H1 (cell line): Measurements from ENCODE around the gene MAGT1. TPM values are rescaled to one million over a fixed set of nuclear protein-coding genes. Genes with fewer than 3 reads are reported as not detected.

Source experiments
- CTCF ChIA-PET: fragments of 300-600 bp; sonication (Branson Sonifier 250); formaldehyde crosslinking; loops from one replicate; lab custom pipeline; 2021; ENCODE audit not compliant: partially characterized antibody; lab: Charles Lee
- POLR2A ChIA-PET: fragments of 300-600 bp; sonication (Branson Sonifier 250); formaldehyde crosslinking; loops from one replicate; lab custom pipeline; 2021; ENCODE audit warnings: inconsistent platforms; ENCODE audit not compliant: partially characterized antibody; lab: Charles Lee
- DNase-seq, 2 experiments: peaks; one replicate each; pipeline versions ENCODE4 v3.0.0 to v3.0.0-alpha.2; 2010 to 2022; ENCODE audit warnings: low spot score in 2 of 2, low read depth in 1 of 2, mixed read lengths in 1 of 2
- FAIRE-seq: peaks from 2 replicates; lab custom pipeline; 2011; peaks lifted over from hg19 to GRCh38; lab: Jason Lieb, UNC
- H2AFZ ChIP-seq: 2 replicates; pipeline ENCODE4 v1.8.1; 2012; ENCODE audit warnings: low read length, inconsistent platforms
- H2AK5ac ChIP-seq: 2 replicates; pipeline ENCODE4 v1.6.1; 2013; ENCODE audit warnings: low read depth, low read length
- H2BK120ac ChIP-seq: replicated peaks from 2 replicates; pipeline ENCODE3; 2013; ENCODE audit warnings: low read depth, low read length, inconsistent platforms
- H2BK12ac ChIP-seq: 2 replicates; pipeline ENCODE4 v1.6.1; 2013; ENCODE audit warnings: low read depth, low read length
- H2BK15ac ChIP-seq: 2 replicates; pipeline ENCODE4 v1.6.1; 2013; ENCODE audit warnings: low read length
- H2BK20ac ChIP-seq: 2 replicates; pipeline ENCODE4 v1.6.1; 2013; ENCODE audit warnings: low read length
- H2BK5ac ChIP-seq: 2 replicates; pipeline ENCODE4 v1.6.1; 2013; ENCODE audit warnings: low read depth, low read length
- H3K14ac ChIP-seq: 2 replicates; pipeline ENCODE4 v1.6.1; 2013; ENCODE audit warnings: inconsistent platforms; ENCODE audit not compliant: insufficient read length
- H3K18ac ChIP-seq: 2 replicates; pipeline ENCODE4 v1.6.1; 2013; ENCODE audit warnings: low read length; ENCODE audit errors: extremely low read depth
- H3K23ac ChIP-seq: 2 replicates; pipeline ENCODE4 v1.6.1; 2013; ENCODE audit warnings: inconsistent platforms; ENCODE audit not compliant: insufficient read length
- H3K23me2 ChIP-seq: 2 replicates; pipeline ENCODE4 v1.6.1; 2013; ENCODE audit warnings: low read depth, low read length
- H3K27ac ChIP-seq: 2 replicates; pipeline ENCODE4 v1.6.1; 2011; ENCODE audit warnings: low read depth, low read length, inconsistent platforms
- H3K27me3 ChIP-seq, 4 experiments: replicated peaks in 1 of 4; 1 replicate in 1 of 4; 2 replicates in 3 of 4; pipeline versions ENCODE4 v1.6.1 to v1.8.1; 2011 to 2013; ENCODE audit warnings: low read length in 3 of 4, mild to moderate bottlenecking in 3 of 4, inconsistent platforms in 2 of 4, mixed read lengths in 2 of 4, moderate library complexity in 1 of 4; ENCODE audit not compliant: control insufficient read depth in 3 of 4, insufficient read depth in 3 of 4; ENCODE audit errors: extremely low read depth in 1 of 4
- H3K36me3 ChIP-seq, 4 experiments: 2 replicates each; pipeline versions ENCODE4 v1.6.1 to v1.8.1; 2011 to 2013; ENCODE audit warnings: mild to moderate bottlenecking in 4 of 4, low read length in 3 of 4, moderate library complexity in 2 of 4, control low read depth in 1 of 4, inconsistent platforms in 1 of 4; ENCODE audit not compliant: insufficient read depth in 4 of 4, control insufficient read depth in 2 of 4
- H3K4ac ChIP-seq: replicated peaks from 2 replicates; pipeline ENCODE3; 2013; ENCODE audit warnings: low read length, low read depth, mixed read lengths, inconsistent platforms; ENCODE audit not compliant: insufficient read length
- H3K4me1 ChIP-seq, 4 experiments: replicated peaks in 1 of 4; 1 replicate in 1 of 4; 2 replicates in 3 of 4; pipeline versions ENCODE4 v1.6.1 to v1.8.1; 2011 to 2013; ENCODE audit warnings: low read length in 3 of 4, inconsistent platforms in 2 of 4, mixed read lengths in 1 of 4; ENCODE audit not compliant: insufficient read depth in 4 of 4, control insufficient read depth in 3 of 4
- H3K4me2 ChIP-seq, 2 experiments: 2 replicates each; pipeline versions ENCODE4 v1.6.1 to v1.8.1; 2011 to 2013; ENCODE audit warnings: low read depth in 2 of 2, low read length in 2 of 2, control low read depth in 1 of 2, inconsistent platforms in 1 of 2, mild to moderate bottlenecking in 1 of 2; ENCODE audit not compliant: insufficient read depth in 1 of 2
- H3K4me3 ChIP-seq, 4 experiments: fragments of 200-600, 300-600 bp in 1 of 4; sonication (generic), shearing (Covaris generic), sonication (Bioruptor Twin) in 1 of 4; 2 replicates each; pipeline versions ENCODE4 v1.5.1 to v1.8.1; 2011 to 2016; ENCODE audit warnings: low read length in 4 of 4, low read depth in 3 of 4, control low read depth in 2 of 4, inconsistent platforms in 2 of 4, mild to moderate bottlenecking in 2 of 4, mixed read lengths in 1 of 4, moderate library complexity in 1 of 4; ENCODE audit not compliant: insufficient read depth in 2 of 4; ENCODE audit errors: extremely low read depth in 1 of 4
- H3K56ac ChIP-seq: replicated peaks from 2 replicates; pipeline ENCODE3; 2013; ENCODE audit warnings: low read depth, mild to moderate bottlenecking, mixed read lengths, low read length, inconsistent platforms; ENCODE audit not compliant: insufficient read length
- H3K79me1 ChIP-seq: 2 replicates; pipeline ENCODE4 v1.6.1; 2013; ENCODE audit warnings: low read depth, low read length, control low read depth
- H3K79me2 ChIP-seq, 2 experiments: 2 replicates each; pipeline versions ENCODE4 v1.6.1 to v1.8.1; 2012 to 2013; ENCODE audit warnings: low read length in 2 of 2, mild to moderate bottlenecking in 2 of 2, inconsistent platforms in 1 of 2; ENCODE audit not compliant: insufficient read depth in 2 of 2, control insufficient read depth in 1 of 2
- H3K9ac ChIP-seq, 4 experiments: replicated peaks in 1 of 4; 1 replicate in 1 of 4; 2 replicates in 3 of 4; pipeline versions ENCODE4 v1.6.1 to v1.8.1; 2011 to 2013; ENCODE audit warnings: low read depth in 3 of 4, low read length in 3 of 4, control low read depth in 2 of 4, mild to moderate bottlenecking in 2 of 4, moderate library complexity in 2 of 4, inconsistent platforms in 1 of 4; ENCODE audit errors: extremely low read depth in 1 of 4
- H3K9me3 ChIP-seq, 2 experiments: 2 replicates each; pipeline versions ENCODE4 v1.6.1 to v1.8.1; 2012 to 2013; ENCODE audit warnings: mild to moderate bottlenecking in 2 of 2, moderate library complexity in 2 of 2, control low read depth in 1 of 2, inconsistent platforms in 1 of 2, low read depth in 1 of 2, low read length in 1 of 2, mixed read lengths in 1 of 2; ENCODE audit not compliant: insufficient read depth in 2 of 2
- H4K20me1 ChIP-seq, 2 experiments: replicated peaks in 1 of 2; 2 replicates each; pipeline versions ENCODE3 to v1.8.1; 2011 to 2013; ENCODE audit warnings: inconsistent platforms in 2 of 2, low read length in 2 of 2, mild to moderate bottlenecking in 1 of 2; ENCODE audit not compliant: insufficient read depth in 2 of 2, control insufficient read depth in 1 of 2
- H4K5ac ChIP-seq: 2 replicates; pipeline ENCODE4 v1.6.1; 2013; ENCODE audit warnings: low read length, low read depth, mixed read lengths, inconsistent platforms; ENCODE audit not compliant: insufficient read length
- H4K8ac ChIP-seq: 2 replicates; pipeline ENCODE4 v1.8.0; 2013; ENCODE audit warnings: mild to moderate bottlenecking, moderate library complexity, low read length, inconsistent platforms; ENCODE audit not compliant: insufficient read depth; ENCODE audit errors: extremely low read depth
- H4K91ac ChIP-seq: replicated peaks from 2 replicates; pipeline ENCODE3; 2013; ENCODE audit warnings: low read length, mixed read lengths, inconsistent platforms; ENCODE audit not compliant: insufficient read length
- EGR1 ChIP-seq: IDR thresholded peaks from 2 replicates; pipeline ENCODE4 v1.6.1; 2011; ENCODE audit warnings: low read depth, low read length, borderline replicate concordance
- EZH2 ChIP-seq: fragments of 200-600 bp; sonication (generic); IDR thresholded peaks from 2 replicates; pipeline ENCODE4 v1.7.1; 2012; ENCODE audit warnings: low read depth, mild to moderate bottlenecking, moderate library complexity, low read length, inconsistent platforms; ENCODE audit not compliant: severe bottlenecking
- KDM4A ChIP-seq: IDR thresholded peaks from one replicate; pipeline ENCODE4 v1.7.1; 2012; ENCODE audit warnings: low read depth, mild to moderate bottlenecking, moderate library complexity, low read length, inconsistent platforms; ENCODE audit not compliant: severe bottlenecking
- PHF8 ChIP-seq: fragments of 200-600 bp; sonication (generic); conservative IDR thresholded peaks from 2 replicates; pipeline ENCODE4 v1.7.1; 2012; ENCODE audit warnings: low read depth, mild to moderate bottlenecking, inconsistent platforms, low read length, moderate library complexity
- RAD21 ChIP-seq, 2 experiments: IDR thresholded peaks in 1 of 2; conservative IDR thresholded peaks in 1 of 2; 2 replicates each; pipeline ENCODE4 v1.6.1; 2011; ENCODE audit warnings: low read depth in 2 of 2, low read length in 2 of 2, improper control_type of control experiment in 1 of 2, inconsistent platforms in 1 of 2, mild to moderate bottlenecking in 1 of 2, moderate library complexity in 1 of 2
- SIN3A ChIP-seq, 2 experiments: IDR thresholded peaks in 1 of 2; conservative IDR thresholded peaks in 1 of 2; 2 replicates each; pipeline ENCODE4 v1.6.1; 2011 to 2012; ENCODE audit warnings: low read length in 2 of 2, improper control_type of control experiment in 1 of 2, low read depth in 1 of 2, mild to moderate bottlenecking in 1 of 2
- TAF1 ChIP-seq: IDR thresholded peaks from 2 replicates; pipeline ENCODE4 v1.6.1; 2011; ENCODE audit warnings: mild to moderate bottlenecking, low read depth, low read length
- WGBS, 2 experiments: shearing (Covaris generic) in 1 of 2; methylation state at CpG; one replicate each; pipeline versions ENCODE4 v1.1.6 to v1.1.7; 2013 to 2015; ENCODE audit warnings: low lambda C conversion rate in 2 of 2, mixed read lengths in 2 of 2, inconsistent platforms in 1 of 2, low coverage in 1 of 2, missing lambda C conversion rate in 1 of 2; ENCODE audit not compliant: insufficient replicate concordance in 2 of 2, insufficient coverage in 1 of 2, insufficient read length in 1 of 2; ENCODE audit errors: extremely low coverage in 1 of 2, missing lambda C conversion rate in 1 of 2; 5-methylcytosine and 5-hydroxymethylcytosine counted together
- polyA plus RNA-seq, 7 experiments: library from polyadenylated mRNA; depleted of rRNA in 3 of 7; stranded (reverse) in 5 of 7; unstranded in 2 of 7; fragments of >200 nt in 5 of 7; fragments of 200-250 nt in 2 of 7; gene quantifications; 1 replicate in 5 of 7; 2 replicates in 1 of 7; 4 replicates in 1 of 7; pipeline versions ENCODE4 v1.2.1 to v1.2.3, GENCODE V29; 2011 to 2013; ENCODE audit warnings: missing spikeins in 2 of 7, mixed read lengths in 2 of 7
- total RNA-seq: library from RNA; stranded (reverse); fragmentation: NEBNext Ultra II Directional; extraction: Animal tissue kit (Norgen Biotek cat#: 25700); gene quantifications from 2 replicates; pipeline ENCODE4 v1.2.1, GENCODE V29; 2021

The MAGT1 gene
- total and polyA plus RNA-seq, 2 of the 8 experiments (the other 6 are each of a cell fraction or from before 2014, with no cell fraction given) = 14.4 to 47.6 TPM

DNA sequence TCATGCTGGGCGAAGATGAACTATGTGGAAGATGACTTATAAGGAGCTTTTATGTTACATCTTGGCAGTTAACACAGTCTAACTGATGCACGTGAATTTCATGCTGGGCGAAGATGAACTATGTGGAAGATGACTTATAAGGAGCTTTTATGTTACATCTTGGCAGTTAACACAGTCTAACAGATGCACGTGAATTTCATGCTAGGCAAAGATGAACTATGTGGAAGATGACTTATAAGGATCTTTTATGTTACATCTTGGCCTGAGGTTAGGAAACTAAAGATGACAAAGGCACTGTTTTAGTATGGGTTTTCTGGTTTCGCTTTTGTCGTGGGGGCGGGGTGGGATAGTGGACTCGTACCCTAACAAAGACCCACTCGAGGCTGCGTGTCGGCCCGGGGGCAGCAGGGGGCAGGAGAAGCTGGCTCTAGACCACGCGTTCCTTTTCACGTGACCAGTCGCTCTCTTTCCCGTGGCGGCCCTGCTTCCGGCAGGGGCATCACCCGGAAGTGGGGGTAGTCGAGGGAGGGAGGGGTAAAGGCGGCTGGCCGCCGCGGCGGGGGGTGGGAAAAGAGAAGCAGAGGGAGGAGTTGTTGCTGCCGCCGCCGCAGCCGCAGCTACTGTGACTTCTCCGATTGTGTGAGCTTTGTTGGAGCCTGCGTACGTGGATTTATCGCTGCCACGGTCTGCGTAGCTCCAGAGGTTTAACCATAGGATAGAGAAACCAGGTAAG lies 15.0 kb upstream of the MAGT1 start, which contains the start of gene ATP7A:
ATP7A (plus strand) TSS at position 586 of the 733 bp plus-strand sequence. CDS start 60,949 bp downstream, outside the sequence.
- Histone ChIP-seq H2BK20ac (no peak within 1 kb of the TSS), H3K27me3 (no peaks in the 10 kb centered on the region), H3K4me2 (peak within 1 kb of the TSS; percentile 35 to 62), H4K20me1 (no peaks in the 10 kb centered on the region), H2BK120ac (no peak within 1 kb of the TSS), H3K23me2 (peaks cover 4% of the 10 kb centered on the region), H3K14ac (no peak within 1 kb of the TSS), H3K36me3 (no peaks in the 10 kb centered on the region), H3K27ac (no peak within 1 kb of the TSS), H2BK12ac (no peak within 1 kb of the TSS), H2BK15ac (no peak within 1 kb of the TSS), H2BK5ac (no peak within 1 kb of the TSS), H3K18ac (no peak within 1 kb of the TSS), H3K4me1 (no peaks in the 10 kb centered on the region), H3K4me3 (peak within 1 kb of the TSS; percentile 53 to 68 (median 58); a peak in 7 of 8 replicates), H2AFZ (peak within 1 kb of the TSS; percentile 91), H3K4ac (no peak within 1 kb of the TSS), H3K23ac (no peak within 1 kb of the TSS), H3K79me1 (no peaks in the 10 kb centered on the region), H2AK5ac (no peak within 1 kb of the TSS), H3K9ac (peak within 1 kb of the TSS in 3 of 4 experiments; percentile 6 to 36 (median 19); a peak in 2 of 7 replicates), H4K91ac (no peak within 1 kb of the TSS), H3K79me2 (no peaks in the 10 kb centered on the region), H3K9me3 (no peaks in the 10 kb centered on the region), H4K8ac (no peak within 1 kb of the TSS), H3K56ac (no peak within 1 kb of the TSS), H4K5ac (no peak within 1 kb of the TSS)
- WGBS, 2 experiments = 20% methylated on average over 16 of the region's 36 CpGs; no CpG with 5 or more reads in 1 of the 2 experiments
- CTCF ChIA-PET = interaction anchor here (0.7 to 1.8 kb wide), 5 partner anchors 9 to 119 kb away, joined by 4 to 7 read pairs (median 5); partner anchors contain the start of gene COX7B
- FAIRE-seq (no peak), DNase-seq (peak; percentile 60 to 71)
- POLR2A ChIA-PET = interaction anchor here (0.6 to 4.3 kb wide), 2 partner anchors 10 to 11 kb away, joined by 3 to 32 read pairs; partner anchors contain the start of gene COX7B
- TF ChIP-seq TAF1 (peak; percentile 35; the same call in 1 of the 2 replicates), RAD21 (IDR thresholded peaks at IDR 0.05 in 1 of 2, conservative IDR thresholded peaks at IDR 0.05 in 1 of 2; ENCODE audit: low read depth in 2 of 2, low read length in 2 of 2) (peak; percentile 41 to 61; a peak in 3 of 4 replicates), EZH2 (no peak), SIN3A (conservative IDR thresholded peaks at IDR 0.05 in 1 of 2, IDR thresholded peaks at IDR 0.05 in 1 of 2; ENCODE audit: low read depth in 1 of 2, low read length in 2 of 2) (0 out of 4 replicates have a peak, but pooled peaks of 1 of the 2 experiments have one; percentile 30), EGR1 (0 out of 2 replicates have a peak, but pooled peaks have one; percentile 45), PHF8 (0 out of 2 replicates have a peak, but pooled peaks have one; percentile 26), KDM4A (no peak)
